ENCODE results near the gene ABLIM2.
"Not testable (repeated sequence)": the region's sequence is repeated elsewhere in the genome, so short reads cannot be mapped to it uniquely, and the experiment has no call there.

ABLIM2 gene

GRCh38 chr4:8156617-8157016 is 2.0 kb downstream of the ABLIM2 start:
- DNase-seq (ENCODE audit: low spot score), result no peak

DNA sequence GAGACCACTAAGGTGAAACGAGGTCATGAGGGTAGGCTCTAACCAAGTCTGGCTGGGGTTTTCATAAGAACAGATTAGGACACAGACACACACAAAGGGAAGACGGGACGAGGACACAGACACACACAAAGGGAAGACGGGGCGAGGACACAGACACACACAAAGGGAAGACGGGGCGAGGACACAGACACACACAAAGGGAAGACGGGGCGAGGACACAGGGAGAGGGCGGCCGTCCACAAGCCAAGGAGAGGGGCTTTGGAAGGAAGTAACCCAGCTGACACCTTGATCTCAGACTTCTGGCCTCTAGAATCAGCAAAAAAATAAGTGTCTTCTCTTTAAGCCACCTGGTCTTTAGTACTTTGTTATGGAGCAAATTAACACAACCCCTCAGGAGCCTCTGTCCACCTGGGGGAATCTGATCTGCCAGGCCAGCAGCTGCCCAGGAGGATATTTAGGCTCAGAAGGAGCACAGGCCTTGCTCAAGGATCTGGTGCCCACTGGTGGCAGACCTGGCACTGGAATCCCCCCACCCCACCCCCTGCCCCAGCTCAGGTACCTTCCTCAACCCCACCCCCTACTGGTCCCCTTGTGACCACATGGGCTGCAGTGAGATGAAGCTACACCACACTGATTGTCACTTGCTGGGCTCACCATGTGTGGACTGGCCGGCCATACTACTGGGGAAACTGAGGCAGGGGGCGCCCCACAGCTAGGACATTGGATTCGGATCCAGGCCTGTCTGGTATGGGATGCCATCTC is 2.8 kb downstream of the ABLIM2 start:
- no peak for DNase-seq (ENCODE audit: low spot score)

- no peak for DNase-seq (ENCODE audit: low spot score)
Measured at GRCh38 chr4:8155048-8155447, 3.6 kb downstream of the ABLIM2 start.

- no peak for DNase-seq (ENCODE audit: low spot score)
Measured at GRCh38 chr4:8153441-8153840, 5.2 kb downstream of the ABLIM2 start.

GRCh38 chr4:8152865-8153257 is 5.8 kb downstream of the ABLIM2 start:
- no peak for DNase-seq (ENCODE audit: low spot score)

DNA sequence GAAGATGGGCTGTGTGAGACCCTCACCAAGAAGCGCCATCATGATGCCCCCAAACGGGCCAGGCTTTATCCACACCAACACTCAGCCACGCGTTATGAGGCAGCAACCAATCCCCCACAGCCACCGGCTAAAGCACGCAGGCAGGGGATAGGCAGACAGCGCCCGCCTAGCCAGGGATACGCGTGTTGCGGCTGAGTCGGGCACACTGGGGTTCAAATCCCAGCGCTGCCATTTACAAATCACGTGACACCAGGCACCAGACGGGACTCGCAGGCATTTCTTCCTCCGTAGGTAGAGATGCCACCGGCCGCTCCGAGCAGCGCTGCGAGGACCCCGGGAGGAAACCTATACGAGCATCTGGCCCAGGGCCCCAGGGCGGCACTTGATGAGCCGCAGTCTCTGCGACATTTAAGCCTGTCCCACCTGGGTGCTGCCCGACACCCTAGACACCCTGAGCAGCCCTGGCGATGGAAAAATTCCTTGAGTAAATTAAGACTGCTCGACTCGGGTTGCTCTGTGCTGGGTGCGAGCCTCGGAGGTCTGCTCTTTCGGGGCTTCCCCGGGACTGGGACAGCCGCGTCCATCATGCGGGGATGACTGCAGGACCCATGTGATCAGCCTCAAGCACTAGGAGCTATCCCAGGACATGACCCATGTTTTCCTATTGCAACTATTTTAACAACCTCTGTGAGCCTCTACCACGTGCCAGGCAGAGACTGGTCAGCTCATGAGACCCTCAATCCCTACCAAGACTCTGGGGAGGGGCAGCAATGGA is 6.3 kb downstream of the ABLIM2 start:
- DNase-seq (ENCODE audit: low spot score), result no peak

- no peak for DNase-seq (ENCODE audit: low spot score)
Measured at GRCh38 chr4:8151165-8151650, 7.4 kb downstream of the ABLIM2 start.

DNA sequence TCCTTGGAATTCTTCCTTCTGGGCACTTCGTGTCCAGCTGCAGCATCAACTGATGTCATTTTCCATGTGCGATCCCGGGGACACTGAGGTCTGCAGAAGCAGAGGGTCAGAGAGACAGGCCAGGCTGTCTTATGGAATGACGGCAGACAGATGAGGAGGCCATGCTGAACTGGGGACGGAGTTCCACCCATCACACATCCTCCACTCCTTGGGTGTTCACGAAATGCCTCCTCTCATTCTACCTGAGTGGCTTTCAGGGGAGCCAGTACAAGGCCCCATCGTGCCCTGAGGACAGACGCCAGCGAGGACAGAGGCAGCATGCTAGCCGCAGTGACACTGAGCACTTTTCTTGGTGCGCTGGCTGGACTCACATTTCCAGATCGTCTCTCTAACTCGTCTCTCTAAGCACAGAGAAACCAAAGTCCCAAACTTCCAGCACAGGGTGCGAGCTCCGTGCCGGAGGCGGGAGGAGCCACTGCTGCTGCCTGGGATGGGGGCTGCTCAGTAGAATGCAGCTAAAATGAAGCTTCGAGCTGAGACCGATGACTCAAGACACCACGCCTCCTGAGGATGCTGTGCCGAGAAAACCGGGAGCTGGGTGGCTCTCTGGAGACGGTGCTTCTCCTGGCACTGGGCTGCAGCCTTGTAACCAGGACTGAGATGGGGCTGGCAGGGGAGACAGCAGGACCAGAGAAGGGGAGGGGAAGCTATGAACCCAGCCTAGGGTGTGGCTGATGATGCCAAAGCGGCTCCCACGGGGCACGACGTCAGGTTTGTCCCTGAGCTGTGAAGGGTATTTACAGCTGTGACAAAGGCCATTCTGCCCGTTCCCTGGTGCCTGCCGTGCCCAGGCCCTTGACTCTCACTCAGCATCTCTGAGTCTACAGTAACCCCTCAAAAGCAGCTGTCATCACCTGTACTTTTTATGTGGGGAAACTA is 8.2 kb downstream of the ABLIM2 start:
- peak; percentile 58 for DNase-seq (ENCODE audit: low spot score)

DNA sequence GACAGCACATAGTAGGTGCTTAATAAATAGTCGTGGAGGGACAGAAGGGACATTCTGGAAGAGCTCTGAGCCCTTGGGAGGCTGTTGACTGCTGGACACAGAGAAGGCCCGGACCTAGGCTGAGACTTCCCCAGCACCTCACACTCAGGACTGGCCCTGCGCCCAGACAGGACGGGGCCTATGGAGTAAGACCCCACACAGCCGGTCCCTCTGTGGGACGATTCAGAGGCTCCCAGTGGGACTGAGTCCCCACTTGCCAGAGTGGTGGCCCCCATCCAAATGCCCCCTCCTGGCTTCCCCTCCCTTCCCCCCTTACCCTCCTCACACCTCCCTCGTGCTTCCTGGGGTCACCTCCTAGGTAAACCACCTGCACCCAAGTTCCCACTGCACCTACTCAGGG is 8.9 kb downstream of the ABLIM2 start:
- DNase-seq (ENCODE audit: low spot score), result no peak

DNA sequence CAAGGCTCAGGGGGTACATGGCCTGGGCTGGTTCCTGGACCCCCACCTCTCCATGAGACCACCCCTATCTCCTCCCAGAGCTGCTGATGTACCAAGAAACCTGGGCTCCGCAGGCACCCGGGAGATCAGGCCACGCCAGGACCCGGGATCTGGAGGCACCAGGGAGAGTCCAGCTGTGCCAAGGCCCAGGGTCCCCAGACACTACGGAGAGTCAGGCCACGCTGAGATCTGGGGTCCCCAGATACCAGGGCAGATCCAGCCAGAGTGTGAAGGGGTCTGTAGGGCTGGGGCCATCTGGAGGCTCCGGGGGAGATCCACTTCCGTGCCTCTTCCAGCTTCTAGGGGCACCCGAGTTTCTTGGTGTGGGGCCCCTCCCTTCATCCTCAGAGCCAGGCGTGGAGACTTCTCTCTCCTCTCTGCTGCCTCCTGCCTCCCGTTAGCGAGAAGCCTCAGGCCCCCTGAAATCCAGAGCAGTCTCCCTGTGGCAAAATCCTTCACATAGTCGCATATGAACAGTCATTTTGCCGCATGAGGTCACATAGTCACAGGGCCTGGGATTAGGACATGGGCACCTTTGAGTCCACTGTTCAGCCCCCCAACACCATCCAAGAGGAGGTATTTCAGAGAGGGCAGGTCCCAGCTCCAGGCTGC is 9.7 kb downstream of the ABLIM2 start:
- no peak for DNase-seq (ENCODE audit: low spot score)

GRCh38 chr4:8148159-8148558 is 10.5 kb downstream of the ABLIM2 start:
- DNase-seq (ENCODE audit: low spot score), result no peak

- no peak for DNase-seq (ENCODE audit: low spot score)
Measured at GRCh38 chr4:8147231-8147970, 11.2 kb downstream of the ABLIM2 start.

DNA sequence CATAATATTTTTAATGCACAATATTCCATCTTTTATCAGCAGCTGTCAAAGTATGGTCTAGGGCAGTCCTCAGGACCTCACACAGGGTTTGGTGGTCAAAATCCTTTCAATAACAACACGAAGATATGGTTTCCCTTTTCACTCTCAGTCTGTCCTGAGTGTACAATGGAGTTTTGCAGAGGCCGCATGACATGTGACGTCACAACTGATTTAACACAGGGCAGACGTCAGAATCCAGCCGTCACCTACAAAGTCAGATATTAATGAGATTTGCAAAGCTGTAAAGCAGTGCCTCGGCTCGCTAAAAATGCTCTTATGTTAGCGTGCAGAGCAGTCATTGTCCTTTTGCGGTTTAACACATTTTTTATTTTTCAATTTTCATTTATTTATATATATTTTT is 12.5 kb downstream of the ABLIM2 start:
- DNase-seq (ENCODE audit: low spot score), result no peak

- DNase-seq (ENCODE audit: low spot score), result peak; percentile 55
Measured at GRCh38 chr4:8144359-8144758, 14.3 kb downstream of the ABLIM2 start.

DNA sequence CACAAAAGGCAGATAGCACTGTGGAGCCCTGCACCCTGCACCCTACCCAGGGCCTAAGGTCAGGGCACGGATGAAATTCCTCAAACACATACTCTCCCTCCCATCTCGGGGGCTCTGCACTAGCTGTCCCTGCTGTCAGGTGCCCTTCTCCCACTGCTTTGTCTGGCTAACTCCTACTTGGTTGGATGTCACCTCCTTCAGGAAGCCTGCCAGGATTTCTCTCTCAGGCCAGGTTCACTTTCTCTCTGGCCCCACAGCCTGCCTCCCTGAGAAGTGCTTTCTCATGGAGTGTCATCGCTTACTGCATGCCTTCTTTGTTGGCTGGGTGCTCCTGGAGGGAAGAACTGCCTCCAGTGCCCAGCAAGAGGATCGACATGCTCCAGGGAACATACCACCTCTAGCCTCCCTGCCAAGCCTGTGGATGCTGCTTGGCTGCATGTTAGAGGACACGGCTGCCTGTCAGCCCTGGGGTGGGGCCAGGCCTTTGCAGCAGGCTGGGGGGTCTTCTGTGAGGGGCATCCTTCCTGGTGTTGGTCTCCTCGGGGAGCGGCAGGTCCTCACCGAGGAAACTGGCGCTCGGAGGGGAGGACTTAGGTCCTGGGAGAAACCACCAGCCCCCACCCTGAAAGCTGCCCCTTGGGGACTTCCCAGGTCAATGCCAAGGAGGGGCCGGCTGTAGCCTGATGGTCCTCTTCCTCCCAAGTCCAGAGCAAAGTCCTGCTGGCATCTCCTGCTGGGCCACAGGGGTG is 15.0 kb downstream of the ABLIM2 start:
- no peak for DNase-seq (ENCODE audit: low spot score)

DNA sequence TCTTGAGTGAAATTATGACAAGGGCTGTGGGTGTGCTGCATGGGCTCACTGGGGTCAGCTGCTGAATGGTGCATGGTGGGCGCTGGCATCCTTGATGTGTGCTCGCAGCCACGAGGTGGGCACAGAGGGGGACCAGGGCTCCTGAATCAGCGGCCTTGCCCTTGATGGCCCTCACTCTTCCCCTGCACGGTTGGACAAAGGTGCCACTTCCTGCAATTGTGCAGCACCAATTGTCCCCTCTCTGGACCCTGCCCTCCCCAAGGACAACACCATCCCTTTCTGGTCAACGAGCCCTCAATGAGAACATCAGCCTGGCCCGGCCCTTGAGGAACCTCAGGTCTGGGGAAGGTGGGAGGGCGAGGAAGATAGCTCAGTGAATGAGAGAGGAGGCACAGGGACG is 16.1 kb downstream of the ABLIM2 start:
- DNase-seq (ENCODE audit: low spot score), result no peak

GRCh38 chr4:8141935-8142334 is 16.7 kb downstream of the ABLIM2 start:
- no peak for DNase-seq (ENCODE audit: low spot score)

DNA sequence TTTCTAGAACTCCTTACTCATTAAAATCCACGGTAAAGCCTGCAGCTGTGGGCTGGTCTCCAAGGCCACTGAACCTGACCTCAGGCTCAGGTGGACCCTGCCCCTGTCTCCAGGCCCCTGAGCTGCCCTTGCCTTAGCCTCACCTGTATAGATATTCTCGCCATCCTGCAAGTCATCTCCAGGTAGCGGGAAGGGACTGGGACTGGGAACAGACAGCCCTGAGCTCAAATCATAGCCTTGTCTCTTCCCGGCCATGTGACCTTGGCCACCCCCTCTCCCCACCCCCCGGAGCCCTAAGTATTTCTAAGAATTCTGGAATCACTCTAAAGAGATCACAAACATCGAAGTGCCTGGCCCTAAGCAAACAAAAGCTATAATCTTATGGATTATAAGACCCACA is 17.7 kb downstream of the ABLIM2 start:
- DNase-seq (ENCODE audit: low spot score), result no peak

GRCh38 chr4:8139726-8140125 is 18.9 kb downstream of the ABLIM2 start:
- DNase-seq (ENCODE audit: low spot score), result not testable (repeated sequence)

- no peak for DNase-seq (ENCODE audit: low spot score)
Measured at GRCh38 chr4:8136972-8137710, 21.5 kb downstream of the ABLIM2 start.

Data from putamen (tissue), 1 donor.